HTR-8/SVneo (cell line): ENCODE data around the gene CELF1.
"Not testable (repeated sequence)": the region's sequence is repeated elsewhere in the genome, so short reads cannot be mapped to it uniquely, and the experiment has no call there.

Source experiments
- DNase-seq: peaks from one replicate; pipeline ENCODE4 v3.0.0; 2011; ENCODE audit warnings: low spot score, mixed read lengths; ENCODE audit not compliant: insufficient read length
- FAIRE-seq: peaks from 2 replicates; lab custom pipeline; 2011; peaks lifted over from hg19 to GRCh38; lab: Jason Lieb, UNC

CELF1 gene

GRCh38 chr11:47545298-47545697, 7.6 kb downstream of the CELF1 start:
- DNase-seq, result no peak
- FAIRE-seq, result no peak

- FAIRE-seq, result no peak
- no peak for DNase-seq
These were observed 11.9 kb downstream of the CELF1 start for GRCh38 chr11:47541070-47541469.

GRCh38 chr11:47539681-47540039, 13.3 kb downstream of the CELF1 start:
- DNase-seq (no peak), FAIRE-seq (no peak)

GRCh38 chr11:47538741-47539565, 14.0 kb downstream of the CELF1 start:
- DNase-seq, result no peak
- no peak for FAIRE-seq

- FAIRE-seq (no peak), DNase-seq (no peak)
These were observed 16.0 kb downstream of the CELF1 start for GRCh38 chr11:47536915-47537314.

- no peak for DNase-seq
- FAIRE-seq, result no peak
These were observed 18.2 kb downstream of the CELF1 start for GRCh38 chr11:47534704-47535251.

GRCh38 chr11:47533690-47534151, 19.2 kb downstream of the CELF1 start:
- DNase-seq (no peak), FAIRE-seq (no peak)

- DNase-seq (no peak), FAIRE-seq (no peak)
These were observed 20.2 kb downstream of the CELF1 start for GRCh38 chr11:47532597-47533213.

GRCh38 chr11:47531666-47532065, 21.3 kb downstream of the CELF1 start:
- FAIRE-seq, result no peak
- DNase-seq, result no peak

GRCh38 chr11:47530721-47531120, 22.2 kb downstream of the CELF1 start:
- FAIRE-seq, DNase-seq: not testable (repeated sequence)

- DNase-seq (no peak), FAIRE-seq (no peak)
These were observed 23.0 kb downstream of the CELF1 start for GRCh38 chr11:47529951-47530350.

- DNase-seq, result no peak
- FAIRE-seq, result no peak
These were observed 25.7 kb downstream of the CELF1 start for GRCh38 chr11:47527186-47527585.

GRCh38 chr11:47526032-47526431, 26.9 kb downstream of the CELF1 start:
- not testable (repeated sequence) for FAIRE-seq, DNase-seq

- DNase-seq (no peak), FAIRE-seq (no peak)
These were observed 28.5 kb downstream of the CELF1 start for GRCh38 chr11:47524291-47524874.

- peak; percentile 71 for DNase-seq
- FAIRE-seq, result no peak
These were observed 29.3 kb downstream of the CELF1 start for GRCh38 chr11:47523490-47524225.

GRCh38 chr11:47518212-47518964, 34.5 kb downstream of the CELF1 start:
- DNase-seq (no peak), FAIRE-seq (no peak)

- FAIRE-seq (no peak), DNase-seq (no peak)
These were observed 35.7 kb downstream of the CELF1 start for GRCh38 chr11:47516984-47517853.

- DNase-seq (no peak), FAIRE-seq (no peak)
These were observed 36.8 kb downstream of the CELF1 start for GRCh38 chr11:47516155-47516554.
